Transverse colon (tissue), 4 donors: ENCODE results near the gene MRPL16. TPM values are rescaled to one million over a fixed set of nuclear protein-coding genes. Genes with fewer than 3 reads are reported as not detected.
"Not testable (repeated sequence)": the region's sequence is repeated elsewhere in the genome, so short reads cannot be mapped to it uniquely, and the experiment has no call there.

ENCODE experiments used
- DNase-seq: peaks from one replicate; pipeline ENCODE4 v3.0.0-alpha.2; 2019
- H3K27ac ChIP-seq, 4 donors: fragments of 200-600 bp; sonication (generic); 2 replicates each; pipeline ENCODE4 v1.5.1; 2016 to 2018; ENCODE audit warnings: inconsistent platforms in 4 of 4
- H3K27me3 ChIP-seq: fragments of 200-600 bp; sonication (generic); 2 replicates; pipeline ENCODE4 v1.5.1; 2017; ENCODE audit warnings: inconsistent platforms
- H3K36me3 ChIP-seq, 4 donors: fragments of 200-600 bp; sonication (generic); 2 replicates each; pipeline ENCODE4 v1.5.1; 2017 to 2019; ENCODE audit warnings: inconsistent platforms in 4 of 4
- H3K4me1 ChIP-seq, 4 donors: fragments of 200-600 bp; sonication (generic); 2 replicates each; pipeline ENCODE4 v1.5.1; 2017 to 2020; ENCODE audit warnings: inconsistent platforms in 4 of 4
- H3K4me3 ChIP-seq, 4 donors: fragments of 200-600 bp; sonication (generic); 1 replicate in 1 of 4; 2 replicates in 3 of 4; pipeline versions ENCODE4 v1.5.1 to v1.6.1; 2017 to 2019; ENCODE audit warnings: inconsistent platforms in 4 of 4
- H3K9me3 ChIP-seq, 2 donors: fragments of 200-600 bp; sonication (generic); 2 replicates each; pipeline ENCODE4 v1.5.1; 2017 to 2019; ENCODE audit warnings: inconsistent platforms in 2 of 2
- CTCF ChIP-seq, 5 experiments: fragments of 200-600 bp in 3 of 5; fragments of 450-650 bp in 2 of 5; sonication (generic) in 3 of 5; IDR thresholded peaks; 1 replicate in 2 of 5; 2 replicates in 3 of 5; pipeline ENCODE4 v1.5.1; 2016 to 2017; ENCODE audit warnings: antibody characterized with exemption in 5 of 5, inconsistent platforms in 3 of 5, mild to moderate bottlenecking in 2 of 5, moderate library complexity in 1 of 5
- EP300 ChIP-seq: sonication (generic); formaldehyde crosslinking; IDR thresholded peaks from one replicate; pipeline ENCODE4 v1.6.1; 2017; ENCODE audit warnings: antibody characterized with exemption, low read depth
- POLR2A ChIP-seq: fragments of 450-650 bp; IDR thresholded peaks from one replicate; pipeline ENCODE4 v1.6.1; 2016; ENCODE audit warnings: antibody characterized with exemption, mild to moderate bottlenecking, moderate library complexity
- POLR2AphosphoS5 ChIP-seq, 3 donors: sonication (generic); formaldehyde crosslinking; IDR thresholded peaks; one replicate each; pipeline ENCODE4 v1.6.1; 2016; ENCODE audit warnings: antibody characterized with exemption in 3 of 3
- WGBS, 2 donors: methylation state at CpG; one replicate each; pipeline ENCODE4 v1.1.5; 2018; ENCODE audit warnings: low coverage in 1 of 2; 5-methylcytosine and 5-hydroxymethylcytosine counted together
- in situ Hi-C, 4 donors: fragments of 200-750 bp; cut with MboI; loops; one replicate each; pipeline versions ENCODE4 v1.15.0 to v1.15.1; 2017; ENCODE audit warnings: low sequenced_read_pairs in 3 of 4, low pct_ligation_motif_present in 1 of 4, low pct_unique_long_range_greater_than_20kb in 1 of 4
- intact Hi-C: fragments of 100-400 bp; cut with DNase I; formaldehyde crosslinking; loops from one replicate; pipeline ENCODE4 v1.15.1; 2023; ENCODE audit warnings: low total_unique reads
- total RNA-seq, 4 donors: library from RNA; depleted of rRNA; stranded (reverse); fragments of >200 nt; gene quantifications; one replicate each; pipeline ENCODE4 v1.1.0, GENCODE V29; 2016

The MRPL16 gene
- total RNA-seq = 10 to 100 TPM in 3 of 4 donors, 1 to 10 TPM in 1; 7.5 to 62.4 (median 37.2) TPM

- H3K36me3 ChIP-seq = peaks cover 0 to 12% (median 3%) of the 10 kb centered on the region in 4 donors
- 0 to 1% methylated on average over 12 to 41 of the region's 54 CpGs for WGBS, 2 donors
- in situ Hi-C loops (loop anchor here in 3 of 4 donors (25.0 kb wide), 1 partner anchor 273 kb away; no protein-coding TSS in a partner anchor), intact Hi-C loops (no loop called here)
- TF ChIP-seq CTCF (IDR thresholded peaks at IDR 0.05) = peak in 4 of 5 experiments; percentile 27 to 68 (median 39)
- TF ChIP-seq POLR2A = peak; percentile 79
- peak; percentile 60 to 85 (median 80) for TF ChIP-seq POLR2AphosphoS5 (IDR thresholded peaks at IDR 0.05)
- TF ChIP-seq EP300 = no peak
- H3K27me3 ChIP-seq = no peaks in the 10 kb centered on the region
- DNase-seq = peak; percentile 94
- peak within 1 kb of the TSS; percentile 90 to 96 (median 92) for H3K27ac ChIP-seq
- peaks cover 7 to 29% (median 9%) of the 10 kb centered on the region in 4 donors for H3K4me1 ChIP-seq
- no peaks in the 10 kb centered on the region for H3K9me3 ChIP-seq
- H3K4me3 ChIP-seq = peak within 1 kb of the TSS; percentile 64 to 97 (median 82)
Measured at GRCh38 chr11:59810189-59810910, at the start of gene MRPL16. Gene MRPL16 (minus strand): TSS chr11:59810778. CDS start chr11:59810658, 120 bp downstream.

- no peak overlapping the region for H3K4me3 ChIP-seq
Measured at GRCh38 chr11:59859673-59860072, 49.1 kb upstream of the MRPL16 start.

DNA sequence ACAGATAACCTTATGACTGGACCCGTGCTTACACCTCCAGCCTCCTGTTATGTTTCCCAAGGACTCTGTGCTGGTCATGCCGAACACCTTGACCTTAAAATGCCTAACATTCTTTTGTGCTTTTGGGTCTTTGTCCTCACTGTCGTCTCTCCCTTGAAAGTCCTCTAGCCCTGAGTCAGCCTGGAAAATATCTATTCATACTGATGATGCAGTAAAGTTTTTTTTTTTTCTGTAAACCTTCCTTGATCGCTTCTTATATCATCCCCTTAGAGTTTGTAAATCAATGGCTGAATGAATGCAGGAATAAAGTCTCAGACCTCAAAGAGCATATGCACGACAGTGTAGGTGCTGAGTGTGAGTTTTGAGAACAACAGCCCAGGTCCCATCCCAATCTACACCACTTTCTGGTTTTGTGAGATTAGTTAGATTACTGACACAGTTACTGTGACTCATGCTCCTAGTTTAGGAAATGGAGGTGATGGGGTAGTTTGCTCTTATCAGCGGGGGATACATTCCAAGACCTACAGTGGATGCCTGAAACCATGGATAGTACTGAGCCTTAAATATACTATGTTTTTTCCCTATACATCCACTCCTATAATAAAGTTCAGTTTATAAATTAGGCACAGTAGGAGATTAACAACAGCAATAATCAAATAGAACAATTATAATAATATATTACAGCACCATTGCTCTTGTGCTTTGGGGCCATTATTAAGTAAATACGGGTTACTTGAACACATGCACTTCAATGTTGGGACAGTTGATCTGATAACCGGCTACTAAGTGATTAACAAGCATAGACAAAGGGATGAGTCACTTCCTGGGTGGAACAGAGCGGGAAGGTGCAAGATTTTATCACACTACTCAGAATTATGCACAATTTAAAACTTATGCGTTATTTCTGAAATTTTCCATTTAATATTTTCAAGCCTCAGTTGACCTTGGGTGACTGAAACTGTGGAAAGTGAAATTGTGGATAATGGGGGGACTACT lies 47.2 kb upstream of the MRPL16 start:
- no peak for DNase-seq
- Histone ChIP-seq H3K36me3 (no peaks in the 10 kb centered on the region), H3K9me3 (no peaks in the 10 kb centered on the region), H3K4me3 (no peak overlapping the region), H3K27me3 (no peaks in the 10 kb centered on the region), H3K27ac (no peak overlapping the region), H3K4me1 (peaks cover 0 to 4% (median 0%) of the 10 kb centered on the region in 4 donors)
- WGBS, 2 donors = 71 to 75% methylated on average over 5 to 10 of the region's 10 CpGs
- in situ Hi-C loops (no loop called here), intact Hi-C loops (no loop called here)
- TF ChIP-seq CTCF (IDR thresholded peaks at IDR 0.05) (no peak), EP300 (no peak), POLR2AphosphoS5 (IDR thresholded peaks at IDR 0.05) (no peak), POLR2A (no peak)

More at GRCh38 chr11:59859673-59860072, 49.1 kb upstream of the MRPL16 start:
- Histone ChIP-seq H3K9me3 (no peaks in the 10 kb centered on the region), H3K27me3 (no peaks in the 10 kb centered on the region), H3K27ac (no peak overlapping the region), H3K36me3 (no peaks in the 10 kb centered on the region), H3K4me1 (peaks cover 0 to 3% (median 0%) of the 10 kb centered on the region in 4 donors)
- DNase-seq = no peak
- intact Hi-C loops = no loop called here
- in situ Hi-C loops = no loop called here
- TF ChIP-seq EP300 = no peak
- TF ChIP-seq POLR2AphosphoS5 (IDR thresholded peaks at IDR 0.05) = no peak
- no peak for TF ChIP-seq CTCF (IDR thresholded peaks at IDR 0.05)
- no peak for TF ChIP-seq POLR2A

DNA sequence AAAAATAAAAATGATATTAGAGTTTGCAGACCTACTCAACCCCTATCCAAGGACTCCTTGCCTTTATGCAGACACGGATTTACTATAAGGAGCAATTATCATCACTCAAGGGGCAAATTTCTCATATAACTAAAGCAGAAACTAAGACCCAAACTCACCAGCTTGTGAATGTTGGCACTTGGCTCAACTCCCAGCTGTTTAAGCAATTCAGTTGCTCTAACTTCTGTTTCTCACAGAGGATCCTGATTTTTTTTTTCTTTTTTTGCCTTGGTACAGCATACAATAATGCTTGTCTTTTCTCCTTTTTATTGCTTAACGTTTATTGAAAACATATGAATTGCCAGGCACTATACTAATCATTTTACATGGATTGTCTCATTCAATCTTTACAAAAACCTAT lies 44.3 kb upstream of the MRPL16 start:
- DNase-seq = no peak
- Histone ChIP-seq H3K4me3 (no peak overlapping the region), H3K9me3 (no peaks in the 10 kb centered on the region), H3K27me3 (no peaks in the 10 kb centered on the region), H3K4me1 (peaks cover 0 to 4% (median under 1%) of the 10 kb centered on the region in 4 donors), H3K36me3 (no peaks in the 10 kb centered on the region), H3K27ac (no peak overlapping the region)
- TF ChIP-seq POLR2A (no peak), EP300 (no peak), CTCF (IDR thresholded peaks at IDR 0.05) (no peak), POLR2AphosphoS5 (IDR thresholded peaks at IDR 0.05) (no peak)
- in situ Hi-C loops = no loop called here
- intact Hi-C loops = no loop called here
- WGBS, 2 donors = 29 to 40% methylated on average over 1 to 2 of the region's 2 CpGs

GRCh38 chr11:59851416-59851815 lies 40.8 kb upstream of the MRPL16 start:
- H3K4me3 ChIP-seq, in situ Hi-C loops, H3K9me3 ChIP-seq, H3K27me3 ChIP-seq, DNase-seq, intact Hi-C loops, H3K36me3 ChIP-seq, H3K27ac ChIP-seq: not testable (repeated sequence)
- H3K4me1 ChIP-seq = peaks cover 0 to 14% (median 7%) of the 10 kb centered on the region in 4 donors
- WGBS, 2 donors = 91 to 93% methylated on average over 5 of the region's 5 CpGs

GRCh38 chr11:59849551-59849950 lies 39.0 kb upstream of the MRPL16 start:
- H3K9me3 ChIP-seq, H3K27me3 ChIP-seq, H3K36me3 ChIP-seq, H3K4me3 ChIP-seq, DNase-seq, intact Hi-C loops: not testable (repeated sequence)
- H3K4me1 ChIP-seq = peaks cover 0 to 10% (median 7%) of the 10 kb centered on the region in 4 donors
- H3K27ac ChIP-seq = peak overlapping the region; percentile 67 to 77 (median 74)
- WGBS, 2 donors = 82 to 85% methylated on average over 2 of the region's 2 CpGs
- in situ Hi-C loops = loop anchor here in 1 of 4 donors (25.0 kb wide), 1 partner anchor 288 kb away; no protein-coding TSS in a partner anchor
